HepG2 (cell line): Measurements from ENCODE around the gene CERS6. TPM values are rescaled to one million over a fixed set of nuclear protein-coding genes. Genes with fewer than 3 reads are reported as not detected.

Experiments used
- BORCS8-MEF2B ChIP-seq: sonication (generic); formaldehyde crosslinking; IDR thresholded peaks from 2 replicates; pipeline ENCODE4 v1.8.0; 2022; ENCODE audit warnings: mild to moderate bottlenecking, missing genetic modification reagents
- CBX1 ChIP-seq: IDR thresholded peaks from one replicate; pipeline ENCODE4 v1.6.1; 2016; ENCODE audit warnings: antibody characterized with exemption, low read depth
- HCFC1 ChIP-seq: fragments of 150-350 bp; IDR thresholded peaks from 2 replicates; pipeline ENCODE4 v1.6.1; 2014; ENCODE audit warnings: low read depth, low read length
- KLF11 ChIP-seq: IDR thresholded peaks from 2 replicates; pipeline ENCODE4 v1.6.1; 2016; ENCODE audit warnings: missing compliant biosample characterization
- NFKBIZ ChIP-seq: IDR thresholded peaks from 2 replicates; pipeline ENCODE4 v1.6.1; 2018; ENCODE audit warnings: missing genetic modification reagents, missing compliant biosample characterization
- RFXAP ChIP-seq: sonication (generic); formaldehyde crosslinking; IDR thresholded peaks from 2 replicates; pipeline ENCODE4 v1.4.0; 2020; ENCODE audit warnings: missing genetic modification reagents, borderline replicate concordance
- RNF2 ChIP-seq: fragments of 450-650 bp; conservative IDR thresholded peaks from 2 replicates; pipeline ENCODE4 v1.6.1; 2016; ENCODE audit warnings: low read depth
- SP2 ChIP-seq: sonication (generic); formaldehyde crosslinking; IDR thresholded peaks from 2 replicates; pipeline ENCODE4 v1.5.1; 2020; ENCODE audit warnings: mild to moderate bottlenecking, missing genetic modification reagents
- U2AF1 ChIP-seq: fragments of 200-400 bp; formaldehyde crosslinking; optimal IDR thresholded peaks from 2 replicates; pipeline ENCODE3; 2017; ENCODE audit warnings: mild to moderate bottlenecking, low read depth, low read length
- ZFX ChIP-seq: sonication (generic); formaldehyde crosslinking; IDR thresholded peaks from 2 replicates; pipeline ENCODE4 v1.4.0; 2020; ENCODE audit warnings: mild to moderate bottlenecking, low read depth, missing genetic modification reagents, moderate library complexity
- ZMYM4 ChIP-seq: sonication (generic); formaldehyde crosslinking; IDR thresholded peaks from 2 replicates; pipeline ENCODE4 v1.8.1; 2023; ENCODE audit warnings: mild to moderate bottlenecking, missing genetic modification reagents
- ZNF34 ChIP-seq: sonication (generic); formaldehyde crosslinking; IDR thresholded peaks from 2 replicates; pipeline ENCODE4 v1.4.0; 2020; ENCODE audit warnings: mild to moderate bottlenecking, missing genetic modification reagents, borderline replicate concordance
- ZNF382 ChIP-seq: sonication (generic); formaldehyde crosslinking; IDR thresholded peaks from 2 replicates; pipeline ENCODE4 v1.5.0; 2020; ENCODE audit warnings: missing genetic modification reagents, mild to moderate bottlenecking, borderline replicate concordance
- ZNF572 ChIP-seq: sonication (generic); formaldehyde crosslinking; IDR thresholded peaks from 2 replicates; pipeline ENCODE4 v1.5.1; 2020; ENCODE audit warnings: mild to moderate bottlenecking, missing genetic modification reagents
- ZNF713 ChIP-seq: sonication (generic); formaldehyde crosslinking; IDR thresholded peaks from 2 replicates; pipeline ENCODE4 v1.4.0; 2020; ENCODE audit warnings: mild to moderate bottlenecking, missing genetic modification reagents
- ZSCAN22 ChIP-seq: sonication (generic); formaldehyde crosslinking; IDR thresholded peaks from 2 replicates; pipeline ENCODE4 v1.4.0; 2020; ENCODE audit warnings: mild to moderate bottlenecking, missing genetic modification reagents
- polyA plus RNA-seq, 8 experiments: library from polyadenylated mRNA; depleted of rRNA in 3 of 8; stranded (reverse) in 7 of 8; unstranded in 1 of 8; fragments of >200 nt; fragmentation: Illumina TruSeq in 4 of 8; extraction: Trizol in 4 of 8; gene quantifications; 2 replicates each; pipeline versions ENCODE4 v1.2.1 to v1.2.3, GENCODE V29; 2011 to 2016; ENCODE audit warnings: low read depth in 4 of 8, missing spikeins in 1 of 8, mixed read lengths in 1 of 8; ENCODE audit not compliant: insufficient read depth in 1 of 8
- total RNA-seq, 5 experiments: library from RNA; depleted of rRNA; stranded (reverse); fragments of >200 nt; fragmentation: Illumina TruSeq; extraction: Trizol; gene quantifications; 2 replicates each; pipeline ENCODE4 v1.2.3, GENCODE V29; 2016; ENCODE audit warnings: low read depth in 1 of 5
- TF ChIP-seq, protein P1 (sequence below): sonication (generic); formaldehyde crosslinking; IDR thresholded peaks from 2 replicates; pipeline ENCODE4 v1.8.0; 2022; ENCODE audit warnings: low read depth, missing genetic modification reagents
- TF ChIP-seq, protein P2 (sequence below): sonication (generic); formaldehyde crosslinking; IDR thresholded peaks from 2 replicates; pipeline ENCODE4 v1.4.0; 2020; ENCODE audit warnings: low read depth, mild to moderate bottlenecking, missing genetic modification reagents
- TF ChIP-seq, protein P3 (sequence below): fragments of 450-650 bp; IDR thresholded peaks from 2 replicates; pipeline ENCODE4 v1.6.1; 2016
- TF ChIP-seq, protein P4 (sequence below), 2 experiments: sonication (generic) in 1 of 2; formaldehyde crosslinking in 1 of 2; IDR thresholded peaks; 2 replicates each; pipeline versions ENCODE4 v1.4.0 to v1.6.1; 2018 to 2020; ENCODE audit warnings: missing genetic modification reagents in 2 of 2, borderline replicate concordance in 1 of 2, low read depth in 1 of 2, mild to moderate bottlenecking in 1 of 2, missing biosample characterization in 1 of 2
- TF ChIP-seq, protein P5 (sequence below): sonication (generic); formaldehyde crosslinking; IDR thresholded peaks from 2 replicates; pipeline ENCODE4 v1.4.0; 2020; ENCODE audit warnings: missing genetic modification reagents, mild to moderate bottlenecking, borderline replicate concordance

The CERS6 gene
- total and polyA plus RNA-seq, 2 of the 13 experiments (the other 11 are each of a cell fraction or from before 2014, with no cell fraction given): 10.1 to 20.3 TPM

DNA sequence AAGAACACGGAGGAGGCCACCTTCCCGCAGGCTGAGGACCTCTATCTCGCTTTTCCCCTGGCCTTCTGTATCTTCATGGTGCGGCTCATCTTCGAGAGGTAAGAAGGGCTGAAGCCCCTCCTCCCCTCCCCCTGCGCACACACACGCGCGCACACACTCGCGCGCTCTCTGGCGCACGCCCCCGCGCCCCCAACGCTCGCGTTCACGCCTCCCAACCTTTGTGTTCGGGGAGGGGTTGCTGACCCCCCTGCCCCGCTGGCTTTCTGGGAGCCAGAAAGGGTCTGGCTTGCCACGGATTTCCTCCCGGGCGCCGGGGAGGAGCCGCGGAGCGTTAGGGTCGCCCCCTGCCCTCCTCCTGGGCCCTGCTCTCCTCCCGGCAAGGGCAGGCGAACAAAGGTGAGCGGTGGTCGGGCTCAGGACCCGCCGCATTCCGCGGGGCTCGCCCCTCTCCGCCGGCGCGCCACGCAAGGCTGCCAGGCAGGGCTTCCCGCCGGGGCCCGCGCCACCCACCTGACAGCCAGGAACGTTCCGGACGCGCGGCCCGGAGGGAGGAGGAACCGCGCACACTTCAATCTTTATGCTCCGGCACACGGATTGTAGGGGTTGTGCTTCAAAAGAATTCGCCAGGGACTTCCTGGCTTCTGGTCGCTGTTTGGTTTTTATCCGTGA is 583 bp downstream of the CERS6 start (continued):
- TF ChIP-seq, protein P1, sequence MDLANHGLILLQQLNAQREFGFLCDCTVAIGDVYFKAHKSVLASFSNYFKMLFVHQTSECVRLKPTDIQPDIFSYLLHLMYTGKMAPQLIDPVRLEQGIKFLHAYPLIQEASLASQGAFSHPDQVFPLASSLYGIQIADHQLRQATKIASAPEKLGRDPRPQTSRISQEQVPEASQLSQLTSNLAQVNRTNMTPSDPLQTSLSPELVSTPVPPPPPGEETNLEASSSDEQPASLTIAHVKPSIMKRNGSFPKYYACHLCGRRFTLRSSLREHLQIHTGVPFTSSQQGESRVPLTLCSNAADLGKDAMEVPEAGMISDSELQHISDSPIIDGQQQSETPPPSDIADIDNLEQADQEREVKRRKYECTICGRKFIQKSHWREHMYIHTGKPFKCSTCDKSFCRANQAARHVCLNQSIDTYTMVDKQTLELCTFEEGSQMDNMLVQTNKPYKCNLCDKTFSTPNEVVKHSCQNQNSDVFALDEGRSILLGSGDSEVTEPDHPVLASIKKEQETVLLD (CRISPR knock-in tag): no peak
- TF ChIP-seq ZNF382 (no peak), CBX1 (no peak), ZNF572 (CRISPR knock-in tag) (no peak), KLF11 (CRISPR knock-in tag) (no peak), U2AF1 (no peak), ZNF713 (CRISPR knock-in tag) (no peak), HCFC1 (no peak), RNF2 (0 out of 2 replicates have a peak, but pooled peaks have one; percentile 28), RFXAP (CRISPR knock-in tag) (no peak), ZNF34 (no peak), ZMYM4 (CRISPR knock-in tag) (peak; percentile 67), ZSCAN22 (CRISPR knock-in tag) (no peak), ZFX (peak; percentile 65), SP2 (CRISPR knock-in tag) (peak; percentile 57), BORCS8-MEF2B (peak; percentile 63; the same call in 1 of the 2 replicates), NFKBIZ (CRISPR knock-in tag) (no peak)
- TF ChIP-seq, protein P2, sequence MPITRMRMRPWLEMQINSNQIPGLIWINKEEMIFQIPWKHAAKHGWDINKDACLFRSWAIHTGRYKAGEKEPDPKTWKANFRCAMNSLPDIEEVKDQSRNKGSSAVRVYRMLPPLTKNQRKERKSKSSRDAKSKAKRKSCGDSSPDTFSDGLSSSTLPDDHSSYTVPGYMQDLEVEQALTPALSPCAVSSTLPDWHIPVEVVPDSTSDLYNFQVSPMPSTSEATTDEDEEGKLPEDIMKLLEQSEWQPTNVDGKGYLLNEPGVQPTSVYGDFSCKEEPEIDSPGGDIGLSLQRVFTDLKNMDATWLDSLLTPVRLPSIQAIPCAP: no peak; the same call in 1 of the 2 replicates
- TF ChIP-seq, protein P3, sequence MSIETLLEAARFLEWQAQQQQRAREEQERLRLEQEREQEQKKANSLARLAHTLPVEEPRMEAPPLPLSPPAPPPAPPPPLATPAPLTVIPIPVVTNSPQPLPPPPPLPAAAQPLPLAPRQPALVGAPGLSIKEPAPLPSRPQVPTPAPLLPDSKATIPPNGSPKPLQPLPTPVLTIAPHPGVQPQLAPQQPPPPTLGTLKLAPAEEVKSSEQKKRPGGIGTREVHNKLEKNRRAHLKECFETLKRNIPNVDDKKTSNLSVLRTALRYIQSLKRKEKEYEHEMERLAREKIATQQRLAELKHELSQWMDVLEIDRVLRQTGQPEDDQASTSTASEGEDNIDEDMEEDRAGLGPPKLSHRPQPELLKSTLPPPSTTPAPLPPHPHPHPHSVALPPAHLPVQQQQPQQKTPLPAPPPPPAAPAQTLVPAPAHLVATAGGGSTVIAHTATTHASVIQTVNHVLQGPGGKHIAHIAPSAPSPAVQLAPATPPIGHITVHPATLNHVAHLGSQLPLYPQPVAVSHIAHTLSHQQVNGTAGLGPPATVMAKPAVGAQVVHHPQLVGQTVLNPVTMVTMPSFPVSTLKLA: no peak
- TF ChIP-seq, protein P4, sequence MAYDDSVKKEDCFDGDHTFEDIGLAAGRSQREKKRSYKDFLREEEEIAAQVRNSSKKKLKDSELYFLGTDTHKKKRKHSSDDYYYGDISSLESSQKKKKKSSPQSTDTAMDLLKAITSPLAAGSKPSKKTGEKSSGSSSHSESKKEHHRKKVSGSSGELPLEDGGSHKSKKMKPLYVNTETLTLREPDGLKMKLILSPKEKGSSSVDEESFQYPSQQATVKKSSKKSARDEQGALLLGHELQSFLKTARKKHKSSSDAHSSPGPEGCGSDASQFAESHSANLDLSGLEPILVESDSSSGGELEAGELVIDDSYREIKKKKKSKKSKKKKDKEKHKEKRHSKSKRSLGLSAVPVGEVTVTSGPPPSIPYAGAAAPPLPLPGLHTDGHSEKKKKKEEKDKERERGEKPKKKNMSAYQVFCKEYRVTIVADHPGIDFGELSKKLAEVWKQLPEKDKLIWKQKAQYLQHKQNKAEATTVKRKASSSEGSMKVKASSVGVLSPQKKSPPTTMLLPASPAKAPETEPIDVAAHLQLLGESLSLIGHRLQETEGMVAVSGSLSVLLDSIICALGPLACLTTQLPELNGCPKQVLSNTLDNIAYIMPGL (CRISPR knock-in tag; IDR thresholded peaks at IDR 0.05; ENCODE audit: borderline replicate concordance in 1 of 2, low read depth in 1 of 2): peak in 1 of 2 experiments; percentile 85; a peak in 3 of 4 replicates
- TF ChIP-seq, protein P5, sequence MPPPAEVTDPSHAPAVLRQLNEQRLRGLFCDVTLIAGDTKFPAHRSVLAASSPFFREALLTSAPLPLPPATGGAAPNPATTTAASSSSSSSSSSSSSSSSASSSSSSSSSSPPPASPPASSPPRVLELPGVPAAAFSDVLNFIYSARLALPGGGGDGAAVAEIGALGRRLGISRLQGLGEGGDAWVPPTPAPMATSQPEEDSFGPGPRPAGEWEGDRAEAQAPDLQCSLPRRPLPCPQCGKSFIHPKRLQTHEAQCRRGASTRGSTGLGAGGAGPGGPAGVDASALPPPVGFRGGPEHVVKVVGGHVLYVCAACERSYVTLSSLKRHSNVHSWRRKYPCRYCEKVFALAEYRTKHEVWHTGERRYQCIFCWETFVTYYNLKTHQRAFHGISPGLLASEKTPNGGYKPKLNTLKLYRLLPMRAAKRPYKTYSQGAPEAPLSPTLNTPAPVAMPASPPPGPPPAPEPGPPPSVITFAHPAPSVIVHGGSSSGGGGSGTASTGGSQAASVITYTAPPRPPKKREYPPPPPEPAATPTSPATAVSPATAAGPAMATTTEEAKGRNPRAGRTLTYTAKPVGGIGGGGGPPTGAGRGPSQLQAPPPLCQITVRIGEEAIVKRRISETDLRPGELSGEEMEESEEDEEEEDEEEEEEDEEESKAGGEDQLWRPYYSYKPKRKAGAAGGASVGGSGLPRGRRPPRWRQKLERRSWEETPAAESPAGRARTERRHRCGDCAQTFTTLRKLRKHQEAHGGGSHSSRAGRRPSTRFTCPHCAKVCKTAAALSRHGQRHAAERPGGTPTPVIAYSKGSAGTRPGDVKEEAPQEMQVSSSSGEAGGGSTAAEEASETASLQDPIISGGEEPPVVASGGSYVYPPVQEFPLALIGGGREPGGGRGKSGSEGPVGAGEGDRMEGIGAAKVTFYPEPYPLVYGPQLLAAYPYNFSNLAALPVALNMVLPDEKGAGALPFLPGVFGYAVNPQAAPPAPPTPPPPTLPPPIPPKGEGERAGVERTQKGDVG (CRISPR knock-in tag): 0 out of 2 replicates have a peak, but pooled peaks have one; percentile 24
